Lower leg skin (tissue), 3 donors: ENCODE results near the gene FRAS1.

Source experiments
- POLR2A ChIP-seq, 2 donors: fragments of 450-650 bp; IDR thresholded peaks; one replicate each; pipeline ENCODE4 v1.6.1; 2016 to 2017; ENCODE audit warnings: antibody characterized with exemption in 2 of 2, mild to moderate bottlenecking in 1 of 2, moderate library complexity in 1 of 2
- TF ChIP-seq, protein P1 (sequence below), 3 donors: fragments of 450-650 bp; IDR thresholded peaks; one replicate each; pipeline ENCODE4 v1.5.1; 2016; ENCODE audit warnings: antibody characterized with exemption in 3 of 3, mild to moderate bottlenecking in 3 of 3, moderate library complexity in 2 of 3

DNA sequence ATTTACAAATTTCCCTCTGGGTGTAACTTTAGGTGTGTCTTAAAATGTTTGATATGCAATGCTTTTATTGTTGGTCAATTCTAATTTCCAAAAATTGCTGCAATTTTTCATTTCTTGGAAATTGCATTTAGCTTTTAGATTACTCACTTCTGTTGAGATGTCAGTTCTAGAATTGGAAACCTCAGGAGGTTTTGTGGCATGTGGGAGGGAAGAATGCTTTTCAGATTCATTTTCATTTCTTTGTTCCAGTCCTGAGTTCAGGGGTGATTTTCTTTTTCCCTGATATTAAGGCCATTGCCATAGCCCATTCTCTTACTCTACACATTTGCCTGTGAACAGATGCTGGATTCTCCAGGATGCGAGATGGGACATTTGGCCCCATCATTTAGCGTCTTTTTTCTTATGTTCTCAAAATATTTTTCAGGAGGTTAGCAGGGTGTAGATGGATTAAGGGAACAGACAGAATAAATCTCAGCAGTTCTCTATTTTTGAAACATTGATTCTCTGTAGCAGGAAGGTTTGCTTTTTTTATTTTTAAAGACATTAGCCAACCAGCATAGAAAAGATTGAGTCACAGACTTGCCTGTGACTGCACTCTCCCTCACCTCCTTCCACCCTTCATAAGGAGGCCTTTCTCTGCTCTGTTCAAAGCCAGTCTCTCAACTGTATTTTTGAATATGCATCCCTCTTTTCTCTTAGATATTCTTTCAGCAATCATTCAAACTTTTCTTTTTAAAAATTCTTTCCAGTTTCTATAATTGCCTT lies 256.0 kb downstream of the FRAS1 start:
- TF ChIP-seq, protein P1, sequence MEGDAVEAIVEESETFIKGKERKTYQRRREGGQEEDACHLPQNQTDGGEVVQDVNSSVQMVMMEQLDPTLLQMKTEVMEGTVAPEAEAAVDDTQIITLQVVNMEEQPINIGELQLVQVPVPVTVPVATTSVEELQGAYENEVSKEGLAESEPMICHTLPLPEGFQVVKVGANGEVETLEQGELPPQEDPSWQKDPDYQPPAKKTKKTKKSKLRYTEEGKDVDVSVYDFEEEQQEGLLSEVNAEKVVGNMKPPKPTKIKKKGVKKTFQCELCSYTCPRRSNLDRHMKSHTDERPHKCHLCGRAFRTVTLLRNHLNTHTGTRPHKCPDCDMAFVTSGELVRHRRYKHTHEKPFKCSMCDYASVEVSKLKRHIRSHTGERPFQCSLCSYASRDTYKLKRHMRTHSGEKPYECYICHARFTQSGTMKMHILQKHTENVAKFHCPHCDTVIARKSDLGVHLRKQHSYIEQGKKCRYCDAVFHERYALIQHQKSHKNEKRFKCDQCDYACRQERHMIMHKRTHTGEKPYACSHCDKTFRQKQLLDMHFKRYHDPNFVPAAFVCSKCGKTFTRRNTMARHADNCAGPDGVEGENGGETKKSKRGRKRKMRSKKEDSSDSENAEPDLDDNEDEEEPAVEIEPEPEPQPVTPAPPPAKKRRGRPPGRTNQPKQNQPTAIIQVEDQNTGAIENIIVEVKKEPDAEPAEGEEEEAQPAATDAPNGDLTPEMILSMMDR (IDR thresholded peaks at IDR 0.05), result no peak
- no peak for TF ChIP-seq POLR2A (IDR thresholded peaks at IDR 0.05)
